ENCODE results near the gene PLA2G4D. TPM values are rescaled to one million over a fixed set of nuclear protein-coding genes. Genes with fewer than 3 reads are reported as not detected.
A peak's percentile ranks its signal among the peaks of the same experiment; 100 is the strongest.

PLA2G4D gene
- total RNA-seq, 1 experiment from 2014 or later, result not detected

DNA sequence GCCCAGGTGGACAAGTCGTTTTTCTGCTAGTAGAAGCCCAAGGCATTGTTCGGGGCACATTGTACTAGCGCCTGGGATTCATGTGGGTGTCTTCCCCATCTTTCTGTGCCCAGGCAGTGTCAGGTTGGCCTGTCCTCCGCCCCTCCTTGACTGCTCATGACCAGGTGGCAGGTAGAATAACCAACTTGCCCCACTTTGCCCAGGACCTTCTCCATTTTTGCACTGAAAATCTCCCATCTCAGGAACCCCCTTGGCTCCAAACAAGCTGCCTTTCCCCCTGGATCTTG, 33.9 kb downstream of the PLA2G4D start:
- DNase-seq, result no peak
- H3K27me3 Mint-ChIP-seq (ENCODE audit: unreplicated experiment), result no peaks in the 10 kb centered on the region
- H3K9me3 Mint-ChIP-seq (ENCODE audit: low read depth, unreplicated experiment), result no peaks in the 10 kb centered on the region
- no peaks in the 10 kb centered on the region for H3K4me1 Mint-ChIP-seq (ENCODE audit: low read depth, unreplicated experiment)
- H3K4me3 Mint-ChIP-seq (ENCODE audit: low read depth, unreplicated experiment), result no peak overlapping the region
- H3K36me3 Mint-ChIP-seq (ENCODE audit: insufficient read depth, unreplicated experiment), result peaks cover 7% of the 10 kb centered on the region
- TF ChIP-seq, protein P1, sequence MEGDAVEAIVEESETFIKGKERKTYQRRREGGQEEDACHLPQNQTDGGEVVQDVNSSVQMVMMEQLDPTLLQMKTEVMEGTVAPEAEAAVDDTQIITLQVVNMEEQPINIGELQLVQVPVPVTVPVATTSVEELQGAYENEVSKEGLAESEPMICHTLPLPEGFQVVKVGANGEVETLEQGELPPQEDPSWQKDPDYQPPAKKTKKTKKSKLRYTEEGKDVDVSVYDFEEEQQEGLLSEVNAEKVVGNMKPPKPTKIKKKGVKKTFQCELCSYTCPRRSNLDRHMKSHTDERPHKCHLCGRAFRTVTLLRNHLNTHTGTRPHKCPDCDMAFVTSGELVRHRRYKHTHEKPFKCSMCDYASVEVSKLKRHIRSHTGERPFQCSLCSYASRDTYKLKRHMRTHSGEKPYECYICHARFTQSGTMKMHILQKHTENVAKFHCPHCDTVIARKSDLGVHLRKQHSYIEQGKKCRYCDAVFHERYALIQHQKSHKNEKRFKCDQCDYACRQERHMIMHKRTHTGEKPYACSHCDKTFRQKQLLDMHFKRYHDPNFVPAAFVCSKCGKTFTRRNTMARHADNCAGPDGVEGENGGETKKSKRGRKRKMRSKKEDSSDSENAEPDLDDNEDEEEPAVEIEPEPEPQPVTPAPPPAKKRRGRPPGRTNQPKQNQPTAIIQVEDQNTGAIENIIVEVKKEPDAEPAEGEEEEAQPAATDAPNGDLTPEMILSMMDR (IDR thresholded peaks at IDR 0.05; ENCODE audit: unreplicated experiment), result no peak
- BruUV-seq (replicated peaks), result no TSS peak
- no peak overlapping the region for H3K27ac Mint-ChIP-seq (ENCODE audit: unreplicated experiment)
- CTCF ChIA-PET, result no interaction called here
- intact Hi-C loops (cut with micrococcal nuclease; ENCODE audit: unreplicated experiment), result no loop called here

DNA sequence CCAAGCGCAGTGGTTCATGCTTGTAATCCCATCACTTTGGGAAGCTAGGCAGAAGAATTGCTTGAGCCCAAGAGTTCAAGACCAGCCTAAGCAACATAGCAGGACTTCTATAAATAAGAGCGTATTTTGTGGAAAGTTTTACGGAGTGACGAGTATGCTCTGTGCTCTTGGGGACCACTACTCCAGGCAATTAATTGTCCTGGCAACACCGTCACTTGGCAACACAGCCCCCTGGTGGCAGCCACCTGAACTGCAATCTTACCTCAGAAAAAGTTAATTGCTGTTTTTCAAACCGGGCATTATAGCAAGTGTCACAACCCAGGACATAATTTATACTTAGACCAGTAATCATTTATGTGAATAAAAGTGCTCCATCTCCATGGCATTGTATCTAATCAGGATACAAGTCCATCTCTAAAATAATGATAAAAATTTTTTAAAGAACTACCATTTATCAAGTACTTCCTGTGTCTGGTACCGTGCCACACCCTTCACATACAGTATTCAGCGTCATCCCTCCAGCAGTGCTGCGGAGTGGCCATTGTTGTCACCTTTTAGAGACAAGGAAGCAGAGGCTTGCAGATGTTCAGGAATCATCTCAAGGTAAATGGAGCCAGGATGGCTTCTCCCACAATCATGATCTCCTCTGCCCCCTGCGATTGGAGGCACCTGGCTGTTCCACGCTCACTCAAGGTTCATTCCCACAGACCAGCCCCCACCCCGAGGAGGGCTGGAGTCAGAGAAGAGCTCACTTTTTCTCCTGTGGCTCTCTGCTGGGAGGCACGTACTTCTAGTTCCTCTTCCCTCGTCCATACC, 34.5 kb downstream of the PLA2G4D start:
- TF ChIP-seq, protein P1 (IDR thresholded peaks at IDR 0.05; ENCODE audit: unreplicated experiment), result peak; percentile 51
- no peaks in the 10 kb centered on the region for H3K9me3 Mint-ChIP-seq (ENCODE audit: low read depth, unreplicated experiment)
- no TSS peak for BruUV-seq (replicated peaks)
- peak; percentile 66 for DNase-seq
- intact Hi-C loops (cut with micrococcal nuclease; ENCODE audit: unreplicated experiment), result loop anchor here (1.0 kb wide), 1 partner anchor 71 kb away; no protein-coding TSS in a partner anchor
- no peak overlapping the region for H3K27ac Mint-ChIP-seq (ENCODE audit: unreplicated experiment)
- H3K4me1 Mint-ChIP-seq (ENCODE audit: low read depth, unreplicated experiment), result no peaks in the 10 kb centered on the region
- H3K27me3 Mint-ChIP-seq (ENCODE audit: unreplicated experiment), result no peaks in the 10 kb centered on the region
- H3K36me3 Mint-ChIP-seq (ENCODE audit: insufficient read depth, unreplicated experiment), result peaks cover 7% of the 10 kb centered on the region
- no peak overlapping the region for H3K4me3 Mint-ChIP-seq (ENCODE audit: low read depth, unreplicated experiment)
- CTCF ChIA-PET, result no interaction called here

DNA sequence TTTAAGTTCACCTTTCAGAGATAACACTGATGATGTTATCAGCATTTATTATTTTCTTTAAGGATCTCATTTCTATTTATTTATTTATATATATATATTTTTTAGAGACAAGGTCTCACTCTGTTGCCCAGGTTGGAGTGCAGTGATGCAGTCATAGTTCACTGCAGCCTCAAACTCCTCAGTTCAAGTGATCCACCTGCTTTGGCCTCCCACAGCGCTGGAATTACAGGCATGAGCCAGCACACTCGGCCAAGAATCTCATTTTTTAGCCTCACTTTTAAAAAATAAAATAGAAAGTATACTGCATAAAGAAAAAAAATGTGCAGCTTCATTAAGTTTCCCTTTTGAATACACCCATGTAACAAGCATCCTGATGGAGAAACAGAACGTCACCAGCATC, 35.6 kb downstream of the PLA2G4D start:
- no TSS peak for BruUV-seq (replicated peaks)
- TF ChIP-seq, protein P1 (IDR thresholded peaks at IDR 0.05; ENCODE audit: unreplicated experiment), result no peak
- no peaks in the 10 kb centered on the region for H3K4me1 Mint-ChIP-seq (ENCODE audit: low read depth, unreplicated experiment)
- peaks cover 7% of the 10 kb centered on the region for H3K36me3 Mint-ChIP-seq (ENCODE audit: insufficient read depth, unreplicated experiment)
- CTCF ChIA-PET, result no interaction called here
- H3K27ac Mint-ChIP-seq (ENCODE audit: unreplicated experiment), result no peak overlapping the region
- H3K4me3 Mint-ChIP-seq (ENCODE audit: low read depth, unreplicated experiment), result no peak overlapping the region
- no peaks in the 10 kb centered on the region for H3K9me3 Mint-ChIP-seq (ENCODE audit: low read depth, unreplicated experiment)
- no peaks in the 10 kb centered on the region for H3K27me3 Mint-ChIP-seq (ENCODE audit: unreplicated experiment)
- DNase-seq, result no peak
- intact Hi-C loops (cut with micrococcal nuclease; ENCODE audit: unreplicated experiment), result loop anchor here (1.0 kb wide), 1 partner anchor 69 kb away; no protein-coding TSS in a partner anchor

DNA sequence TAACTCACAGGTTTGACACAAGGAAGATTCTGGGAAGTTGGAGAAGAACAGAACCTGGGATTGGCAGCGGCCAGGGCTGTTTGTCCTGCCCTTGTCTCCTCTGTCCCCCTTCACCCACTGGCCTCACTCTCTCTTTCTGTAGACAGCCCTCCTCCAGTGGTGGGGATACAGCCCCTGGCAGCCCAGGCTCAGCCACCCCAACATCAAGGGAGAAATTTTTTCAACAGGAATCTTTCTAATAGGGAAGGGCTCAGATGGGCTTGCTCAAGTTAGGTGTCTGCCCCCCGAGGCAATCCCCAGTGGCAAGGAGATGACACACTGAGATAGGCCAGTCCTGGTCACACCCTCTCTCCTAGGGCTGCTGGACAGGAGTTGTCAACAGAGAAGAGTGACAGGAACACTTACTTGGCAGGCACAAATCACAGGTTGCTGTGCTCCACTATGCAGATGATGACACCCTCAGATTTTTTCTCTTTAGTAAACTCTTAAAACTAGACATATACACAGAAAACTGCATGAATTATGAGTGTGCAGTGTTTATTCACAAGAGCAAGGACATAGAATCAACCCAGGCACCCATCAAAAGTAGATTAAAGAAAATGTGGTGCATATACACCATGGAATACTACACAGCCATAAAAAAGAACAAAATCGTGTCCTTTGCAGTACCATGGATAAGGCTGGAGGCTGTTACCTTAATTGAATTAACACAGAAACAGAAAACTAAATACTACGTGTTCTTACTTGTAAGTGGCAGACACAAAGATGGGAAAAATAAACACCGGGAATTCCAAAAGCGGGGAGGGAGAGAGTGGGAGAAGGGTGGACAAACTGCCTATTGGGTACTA, 36.3 kb downstream of the PLA2G4D start:
- CTCF ChIA-PET, result interaction anchor here (0.9 to 1.3 kb wide), 5 partner anchors 25 to 285 kb away, joined by 3 to 7 read pairs (median 3); no protein-coding TSS in a partner anchor
- peaks cover 7% of the 10 kb centered on the region for H3K36me3 Mint-ChIP-seq (ENCODE audit: insufficient read depth, unreplicated experiment)
- no peaks in the 10 kb centered on the region for H3K27me3 Mint-ChIP-seq (ENCODE audit: unreplicated experiment)
- H3K4me1 Mint-ChIP-seq (ENCODE audit: low read depth, unreplicated experiment), result no peaks in the 10 kb centered on the region
- no peak for DNase-seq
- peak overlapping the region; percentile 45 for H3K4me3 Mint-ChIP-seq (ENCODE audit: low read depth, unreplicated experiment)
- no peaks in the 10 kb centered on the region for H3K9me3 Mint-ChIP-seq (ENCODE audit: low read depth, unreplicated experiment)
- intact Hi-C loops (cut with micrococcal nuclease; ENCODE audit: unreplicated experiment), result no loop called here
- BruUV-seq (replicated peaks), result TSS peak; percentile 95
- TF ChIP-seq, protein P1 (IDR thresholded peaks at IDR 0.05; ENCODE audit: unreplicated experiment), result no peak
- peak overlapping the region; percentile 58 for H3K27ac Mint-ChIP-seq (ENCODE audit: unreplicated experiment)
